ENCODE data around the gene LCLAT1.

Gene LCLAT1

DNA sequence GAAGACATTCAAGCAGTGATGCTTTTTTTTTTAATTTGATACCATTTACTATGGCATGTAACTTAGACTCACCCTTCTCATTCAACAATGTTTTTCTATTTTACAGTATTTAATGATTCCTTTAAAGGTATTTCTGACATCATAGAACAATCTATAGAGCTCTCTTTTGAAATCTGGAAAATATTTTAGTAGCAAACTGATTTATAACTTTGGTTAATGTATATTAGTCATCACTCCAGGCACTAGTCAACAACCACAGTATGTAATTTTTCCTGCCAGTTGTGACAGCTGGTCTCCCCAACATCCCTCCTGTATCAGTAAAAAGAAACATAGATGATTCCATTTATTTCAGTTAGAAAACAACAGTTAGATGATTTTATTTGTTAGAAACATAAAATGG, 122.9 kb downstream of the LCLAT1 start:
- ChIA-PET POLR2A (no interaction called here), CTCF (interaction anchor here (0.9 kb wide), 1 partner anchor 11 kb away, joined by 3 read pairs; no protein-coding TSS in a partner anchor)
- H3K27ac ChIP-seq (ENCODE audit: extremely low read depth, low read depth, low read length), result no peak overlapping the region

DNA sequence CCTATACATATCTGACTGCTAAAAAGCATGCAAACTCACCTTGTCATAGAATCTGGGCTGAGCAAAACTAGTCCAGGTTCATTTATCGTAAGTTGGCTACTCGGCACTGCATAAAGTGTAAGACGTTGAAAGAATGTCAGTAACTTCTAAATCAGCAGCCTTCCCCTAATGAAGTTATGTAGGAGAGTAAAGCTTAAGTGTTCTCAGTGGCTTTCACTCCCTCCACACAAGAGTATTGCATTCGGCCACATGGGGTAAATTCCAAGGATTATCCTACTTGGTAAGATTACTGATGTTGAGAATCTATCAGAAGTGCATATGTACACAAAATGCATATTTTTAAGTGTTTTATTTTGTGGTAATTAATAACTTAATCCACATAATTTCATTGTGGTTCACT, 130.1 kb downstream of the LCLAT1 start:
- H3K4me1 ChIP-seq (ENCODE audit: control insufficient read depth, insufficient read depth, low read length), result no peaks in the 10 kb centered on the region
- no peak overlapping the region for H3K4me3 ChIP-seq (ENCODE audit: low read depth, low read length)
- TF ChIP-seq FEZF1 (tag by site-specific recombination; IDR thresholded peaks at IDR 0.05) (no peak), ZNF121 (tag by site-specific recombination; IDR thresholded peaks at IDR 0.05) (no peak), SP2 (tag by site-specific recombination; IDR thresholded peaks at IDR 0.05) (no peak), BCL11B (tag by site-specific recombination; IDR thresholded peaks at IDR 0.05; ENCODE audit: low read depth) (no peak), HOXC10 (CRISPR knock-in tag; IDR thresholded peaks at IDR 0.05) (no peak), ZNF146 (tag by site-specific recombination; IDR thresholded peaks at IDR 0.05) (no peak), BCL11A (tag by site-specific recombination; IDR thresholded peaks at IDR 0.05; ENCODE audit: low read depth) (no peak), ZNF791 (tag by site-specific recombination; IDR thresholded peaks at IDR 0.05) (no peak), ZNF843 (tag by site-specific recombination; IDR thresholded peaks at IDR 0.05) (no peak), ZNF155 (tag by site-specific recombination; IDR thresholded peaks at IDR 0.05) (no peak), ZNF157 (tag by site-specific recombination; IDR thresholded peaks at IDR 0.05) (no peak), ZNF266 (tag by site-specific recombination; IDR thresholded peaks at IDR 0.05; ENCODE audit: low read depth) (no peak)
- TF ChIP-seq, protein P1, sequence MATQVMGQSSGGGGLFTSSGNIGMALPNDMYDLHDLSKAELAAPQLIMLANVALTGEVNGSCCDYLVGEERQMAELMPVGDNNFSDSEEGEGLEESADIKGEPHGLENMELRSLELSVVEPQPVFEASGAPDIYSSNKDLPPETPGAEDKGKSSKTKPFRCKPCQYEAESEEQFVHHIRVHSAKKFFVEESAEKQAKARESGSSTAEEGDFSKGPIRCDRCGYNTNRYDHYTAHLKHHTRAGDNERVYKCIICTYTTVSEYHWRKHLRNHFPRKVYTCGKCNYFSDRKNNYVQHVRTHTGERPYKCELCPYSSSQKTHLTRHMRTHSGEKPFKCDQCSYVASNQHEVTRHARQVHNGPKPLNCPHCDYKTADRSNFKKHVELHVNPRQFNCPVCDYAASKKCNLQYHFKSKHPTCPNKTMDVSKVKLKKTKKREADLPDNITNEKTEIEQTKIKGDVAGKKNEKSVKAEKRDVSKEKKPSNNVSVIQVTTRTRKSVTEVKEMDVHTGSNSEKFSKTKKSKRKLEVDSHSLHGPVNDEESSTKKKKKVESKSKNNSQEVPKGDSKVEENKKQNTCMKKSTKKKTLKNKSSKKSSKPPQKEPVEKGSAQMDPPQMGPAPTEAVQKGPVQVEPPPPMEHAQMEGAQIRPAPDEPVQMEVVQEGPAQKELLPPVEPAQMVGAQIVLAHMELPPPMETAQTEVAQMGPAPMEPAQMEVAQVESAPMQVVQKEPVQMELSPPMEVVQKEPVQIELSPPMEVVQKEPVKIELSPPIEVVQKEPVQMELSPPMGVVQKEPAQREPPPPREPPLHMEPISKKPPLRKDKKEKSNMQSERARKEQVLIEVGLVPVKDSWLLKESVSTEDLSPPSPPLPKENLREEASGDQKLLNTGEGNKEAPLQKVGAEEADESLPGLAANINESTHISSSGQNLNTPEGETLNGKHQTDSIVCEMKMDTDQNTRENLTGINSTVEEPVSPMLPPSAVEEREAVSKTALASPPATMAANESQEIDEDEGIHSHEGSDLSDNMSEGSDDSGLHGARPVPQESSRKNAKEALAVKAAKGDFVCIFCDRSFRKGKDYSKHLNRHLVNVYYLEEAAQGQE (tag by site-specific recombination; IDR thresholded peaks at IDR 0.05), result no peak
- TF ChIP-seq, protein P2, sequence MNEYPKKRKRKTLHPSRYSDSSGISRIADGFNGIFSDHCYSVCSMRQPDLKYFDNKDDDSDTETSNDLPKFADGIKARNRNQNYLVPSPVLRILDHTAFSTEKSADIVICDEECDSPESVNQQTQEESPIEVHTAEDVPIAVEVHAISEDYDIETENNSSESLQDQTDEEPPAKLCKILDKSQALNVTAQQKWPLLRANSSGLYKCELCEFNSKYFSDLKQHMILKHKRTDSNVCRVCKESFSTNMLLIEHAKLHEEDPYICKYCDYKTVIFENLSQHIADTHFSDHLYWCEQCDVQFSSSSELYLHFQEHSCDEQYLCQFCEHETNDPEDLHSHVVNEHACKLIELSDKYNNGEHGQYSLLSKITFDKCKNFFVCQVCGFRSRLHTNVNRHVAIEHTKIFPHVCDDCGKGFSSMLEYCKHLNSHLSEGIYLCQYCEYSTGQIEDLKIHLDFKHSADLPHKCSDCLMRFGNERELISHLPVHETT (tag by site-specific recombination; IDR thresholded peaks at IDR 0.05), result no peak
- TF ChIP-seq, protein P3, sequence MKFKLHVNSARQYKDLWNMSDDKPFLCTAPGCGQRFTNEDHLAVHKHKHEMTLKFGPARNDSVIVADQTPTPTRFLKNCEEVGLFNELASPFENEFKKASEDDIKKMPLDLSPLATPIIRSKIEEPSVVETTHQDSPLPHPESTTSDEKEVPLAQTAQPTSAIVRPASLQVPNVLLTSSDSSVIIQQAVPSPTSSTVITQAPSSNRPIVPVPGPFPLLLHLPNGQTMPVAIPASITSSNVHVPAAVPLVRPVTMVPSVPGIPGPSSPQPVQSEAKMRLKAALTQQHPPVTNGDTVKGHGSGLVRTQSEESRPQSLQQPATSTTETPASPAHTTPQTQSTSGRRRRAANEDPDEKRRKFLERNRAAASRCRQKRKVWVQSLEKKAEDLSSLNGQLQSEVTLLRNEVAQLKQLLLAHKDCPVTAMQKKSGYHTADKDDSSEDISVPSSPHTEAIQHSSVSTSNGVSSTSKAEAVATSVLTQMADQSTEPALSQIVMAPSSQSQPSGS (tag by site-specific recombination; IDR thresholded peaks at IDR 0.05; ENCODE audit: low read depth), result no peak
- no peaks in the 10 kb centered on the region for H3K9me3 ChIP-seq (ENCODE audit: control insufficient read depth, insufficient read depth, low read depth, low read length)
- ChIA-PET CTCF (no interaction called here), POLR2A (no interaction called here)
- H3K27ac ChIP-seq (ENCODE audit: extremely low read depth, low read depth, low read length), result no peak overlapping the region
- peaks cover 0 to 2% of the 10 kb centered on the region in 2 experiments; a peak in 1 of 3 replicates for H3K36me3 ChIP-seq (ENCODE audit: control insufficient read depth in 2 of 2, insufficient read depth in 1 of 2, low read length in 2 of 2)

More for the DNA sequence above, 122.9 kb downstream of the LCLAT1 start:
- H3K9me3 ChIP-seq (ENCODE audit: control insufficient read depth, insufficient read depth, low read depth, low read length), result no peaks in the 10 kb centered on the region
- peaks cover 0 to 8% of the 10 kb centered on the region in 2 experiments; a peak in 2 of 3 replicates for H3K36me3 ChIP-seq (ENCODE audit: control insufficient read depth in 2 of 2, insufficient read depth in 1 of 2, low read length in 2 of 2)
- no peak overlapping the region for H3K4me3 ChIP-seq (ENCODE audit: low read depth, low read length)
- H3K4me1 ChIP-seq (ENCODE audit: control insufficient read depth, insufficient read depth, low read length), result no peaks in the 10 kb centered on the region
- no peak for TF ChIP-seq ZNF501 (tag by site-specific recombination; IDR thresholded peaks at IDR 0.05)
- TF ChIP-seq ZSCAN30 (tag by site-specific recombination; IDR thresholded peaks at IDR 0.05), result no peak
- TF ChIP-seq, protein P4, sequence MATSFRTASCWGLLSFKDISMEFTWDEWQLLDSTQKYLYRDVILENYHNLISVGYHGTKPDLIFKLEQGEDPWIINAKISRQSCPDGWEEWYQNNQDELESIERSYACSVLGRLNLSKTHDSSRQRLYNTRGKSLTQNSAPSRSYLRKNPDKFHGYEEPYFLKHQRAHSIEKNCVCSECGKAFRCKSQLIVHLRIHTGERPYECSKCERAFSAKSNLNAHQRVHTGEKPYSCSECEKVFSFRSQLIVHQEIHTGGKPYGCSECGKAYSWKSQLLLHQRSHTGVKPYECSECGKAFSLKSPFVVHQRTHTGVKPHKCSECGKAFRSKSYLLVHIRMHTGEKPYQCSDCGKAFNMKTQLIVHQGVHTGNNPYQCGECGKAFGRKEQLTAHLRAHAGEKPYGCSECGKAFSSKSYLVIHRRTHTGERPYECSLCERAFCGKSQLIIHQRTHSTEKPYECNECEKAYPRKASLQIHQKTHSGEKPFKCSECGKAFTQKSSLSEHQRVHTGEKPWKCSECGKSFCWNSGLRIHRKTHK (tag by site-specific recombination; IDR thresholded peaks at IDR 0.05), result no peak
- TF ChIP-seq ZNF830 (tag by site-specific recombination; IDR thresholded peaks at IDR 0.05; ENCODE audit: low read depth), result no peak
- no peak for TF ChIP-seq ZNF549 (tag by site-specific recombination; IDR thresholded peaks at IDR 0.05)
- TF ChIP-seq ZSCAN23 (tag by site-specific recombination; IDR thresholded peaks at IDR 0.05), result no peak
- no peak for TF ChIP-seq ZFP69B (tag by site-specific recombination; IDR thresholded peaks at IDR 0.05)
- TF ChIP-seq ZNF138 (tag by site-specific recombination; IDR thresholded peaks at IDR 0.05; ENCODE audit: borderline replicate concordance), result no peak
- no peak for TF ChIP-seq ZNF629 (tag by site-specific recombination; IDR thresholded peaks at IDR 0.05)
- TF ChIP-seq ZNF785 (tag by site-specific recombination; IDR thresholded peaks at IDR 0.05), result no peak
- TF ChIP-seq, protein P5, sequence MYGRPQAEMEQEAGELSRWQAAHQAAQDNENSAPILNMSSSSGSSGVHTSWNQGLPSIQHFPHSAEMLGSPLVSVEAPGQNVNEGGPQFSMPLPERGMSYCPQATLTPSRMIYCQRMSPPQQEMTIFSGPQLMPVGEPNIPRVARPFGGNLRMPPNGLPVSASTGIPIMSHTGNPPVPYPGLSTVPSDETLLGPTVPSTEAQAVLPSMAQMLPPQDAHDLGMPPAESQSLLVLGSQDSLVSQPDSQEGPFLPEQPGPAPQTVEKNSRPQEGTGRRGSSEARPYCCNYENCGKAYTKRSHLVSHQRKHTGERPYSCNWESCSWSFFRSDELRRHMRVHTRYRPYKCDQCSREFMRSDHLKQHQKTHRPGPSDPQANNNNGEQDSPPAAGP (tag by site-specific recombination; IDR thresholded peaks at IDR 0.05), result no peak
- TF ChIP-seq, protein P6, sequence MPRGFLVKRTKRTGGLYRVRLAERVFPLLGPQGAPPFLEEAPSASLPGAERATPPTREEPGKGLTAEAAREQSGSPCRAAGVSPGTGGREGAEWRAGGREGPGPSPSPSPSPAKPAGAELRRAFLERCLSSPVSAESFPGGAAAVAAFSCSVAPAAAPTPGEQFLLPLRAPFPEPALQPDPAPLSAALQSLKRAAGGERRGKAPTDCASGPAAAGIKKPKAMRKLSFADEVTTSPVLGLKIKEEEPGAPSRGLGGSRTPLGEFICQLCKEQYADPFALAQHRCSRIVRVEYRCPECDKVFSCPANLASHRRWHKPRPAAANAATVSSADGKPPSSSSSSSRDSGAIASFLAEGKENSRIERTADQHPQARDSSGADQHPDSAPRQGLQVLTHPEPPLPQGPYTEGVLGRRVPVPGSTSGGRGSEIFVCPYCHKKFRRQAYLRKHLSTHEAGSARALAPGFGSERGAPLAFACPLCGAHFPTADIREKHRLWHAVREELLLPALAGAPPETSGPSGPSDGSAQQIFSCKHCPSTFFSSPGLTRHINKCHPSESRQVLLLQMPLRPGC (tag by site-specific recombination; IDR thresholded peaks at IDR 0.05), result no peak

All from HEK293 (cell line).